NB4 (cell line): Measurements from ENCODE around the gene MROH2A.

Experiments used
- POLR2A ChIP-seq: IDR thresholded peaks from 2 replicates; pipeline ENCODE4 v1.6.1; 2011; ENCODE audit warnings: mild to moderate bottlenecking; ENCODE audit not compliant: insufficient read length; ENCODE audit errors: extremely low read depth
- TF ChIP-seq, protein P1 (sequence below): IDR thresholded peaks from one replicate; pipeline ENCODE4 v1.5.1; 2012; ENCODE audit warnings: low read depth, low read length

DNA sequence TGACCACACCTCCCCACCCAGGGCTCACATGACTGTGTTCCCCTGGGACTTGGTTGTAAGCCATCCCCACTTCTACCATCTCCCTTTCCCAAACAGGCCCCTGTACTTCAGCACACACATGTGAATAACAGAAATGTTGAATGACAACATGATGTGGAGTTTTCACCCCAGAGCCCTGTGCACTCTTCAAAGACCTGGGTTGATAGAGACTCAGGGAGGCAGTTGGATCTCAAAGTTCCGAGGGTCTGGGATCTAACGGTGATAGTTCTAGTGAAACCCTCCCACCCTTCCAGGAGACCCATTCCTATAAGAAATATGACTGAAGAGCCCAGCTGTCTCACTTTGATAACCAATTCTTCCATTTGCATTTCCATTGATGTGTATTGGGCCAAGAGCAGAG lies at the start of gene MROH2A:
- TF ChIP-seq, protein P1, sequence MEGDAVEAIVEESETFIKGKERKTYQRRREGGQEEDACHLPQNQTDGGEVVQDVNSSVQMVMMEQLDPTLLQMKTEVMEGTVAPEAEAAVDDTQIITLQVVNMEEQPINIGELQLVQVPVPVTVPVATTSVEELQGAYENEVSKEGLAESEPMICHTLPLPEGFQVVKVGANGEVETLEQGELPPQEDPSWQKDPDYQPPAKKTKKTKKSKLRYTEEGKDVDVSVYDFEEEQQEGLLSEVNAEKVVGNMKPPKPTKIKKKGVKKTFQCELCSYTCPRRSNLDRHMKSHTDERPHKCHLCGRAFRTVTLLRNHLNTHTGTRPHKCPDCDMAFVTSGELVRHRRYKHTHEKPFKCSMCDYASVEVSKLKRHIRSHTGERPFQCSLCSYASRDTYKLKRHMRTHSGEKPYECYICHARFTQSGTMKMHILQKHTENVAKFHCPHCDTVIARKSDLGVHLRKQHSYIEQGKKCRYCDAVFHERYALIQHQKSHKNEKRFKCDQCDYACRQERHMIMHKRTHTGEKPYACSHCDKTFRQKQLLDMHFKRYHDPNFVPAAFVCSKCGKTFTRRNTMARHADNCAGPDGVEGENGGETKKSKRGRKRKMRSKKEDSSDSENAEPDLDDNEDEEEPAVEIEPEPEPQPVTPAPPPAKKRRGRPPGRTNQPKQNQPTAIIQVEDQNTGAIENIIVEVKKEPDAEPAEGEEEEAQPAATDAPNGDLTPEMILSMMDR = no peak
- no peak for TF ChIP-seq POLR2A
